Tibial artery (tissue), 4 donors: ENCODE data around the gene ISOC2.
"Not testable (repeated sequence)": the region's sequence is repeated elsewhere in the genome, so short reads cannot be mapped to it uniquely, and the experiment has no call there.

Experiments used
- DNase-seq, 2 donors: peaks; one replicate each; pipeline ENCODE4 v3.0.0-alpha.2; 2019
- H3K27ac ChIP-seq, 2 donors: fragments of 200-600 bp; sonication (generic) in 1 of 2; 1 replicate in 1 of 2; 2 replicates in 1 of 2; pipeline ENCODE4 v1.5.1; 2018 to 2019; ENCODE audit warnings: mild to moderate bottlenecking in 1 of 2
- H3K27me3 ChIP-seq, 2 donors: fragments of 200-600 bp; sonication (generic) in 1 of 2; one replicate each; pipeline versions ENCODE4 v1.5.1 to v1.6.0; 2016 to 2019
- H3K36me3 ChIP-seq, 3 donors: fragments of 200-600 bp; sonication (generic) in 2 of 3; one replicate each; pipeline ENCODE4 v1.5.1; 2016 to 2019; ENCODE audit warnings: mild to moderate bottlenecking in 2 of 3
- H3K4me1 ChIP-seq, 4 donors: fragments of 200-600 bp; sonication (generic) in 2 of 4; 1 replicate in 3 of 4; 2 replicates in 1 of 4; pipeline ENCODE4 v1.5.1; 2016 to 2019
- H3K4me3 ChIP-seq, 2 donors: fragments of 200-600 bp; sonication (generic) in 1 of 2; 1 replicate in 1 of 2; 2 replicates in 1 of 2; pipeline ENCODE4 v1.5.1; 2018 to 2019; ENCODE audit warnings: mild to moderate bottlenecking in 2 of 2
- H3K9me3 ChIP-seq, 3 donors: fragments of 200-600 bp; sonication (generic) in 1 of 3; one replicate each; pipeline ENCODE4 v1.5.1; 2016 to 2019
- CTCF ChIP-seq, 2 experiments: fragments of 200-600 bp in 1 of 2; fragments of 450-650 bp in 1 of 2; IDR thresholded peaks; one replicate each; pipeline ENCODE4 v1.5.1; 2017 to 2019; ENCODE audit warnings: antibody characterized with exemption in 2 of 2, mild to moderate bottlenecking in 1 of 2, moderate library complexity in 1 of 2
- intact Hi-C: fragments of 100-400 bp; cut with DNase I; formaldehyde crosslinking; loops from one replicate; pipeline ENCODE4 v1.15.0; 2023; ENCODE audit warnings: low total_unique reads

The ISOC2 gene

GRCh38 chr19:55426042-55426441 is 35.4 kb downstream of the ISOC2 start:
- DNase-seq, result no peak
- H3K4me3 ChIP-seq, result no peak overlapping the region
- H3K9me3 ChIP-seq, result no peaks in the 10 kb centered on the region
- intact Hi-C loops, result no loop called here
- no peak for TF ChIP-seq CTCF (IDR thresholded peaks at IDR 0.05)
- H3K27me3 ChIP-seq, result peaks cover 0 to 63% of the 10 kb centered on the region in 2 donors
- no peak overlapping the region for H3K27ac ChIP-seq
- no peaks in the 10 kb centered on the region for H3K4me1 ChIP-seq
- H3K36me3 ChIP-seq, result no peaks in the 10 kb centered on the region

- no peak overlapping the region for H3K4me3 ChIP-seq
- peaks cover 0 to 60% of the 10 kb centered on the region in 2 donors for H3K27me3 ChIP-seq
- no peaks in the 10 kb centered on the region for H3K4me1 ChIP-seq
- H3K27ac ChIP-seq, result no peak overlapping the region
- no peak for DNase-seq
- intact Hi-C loops, result no loop called here
- no peak for TF ChIP-seq CTCF (IDR thresholded peaks at IDR 0.05)
- H3K9me3 ChIP-seq, result no peaks in the 10 kb centered on the region
- H3K36me3 ChIP-seq, result no peaks in the 10 kb centered on the region
These were observed 36.9 kb downstream of the ISOC2 start for GRCh38 chr19:55424518-55424917.

- no peak for DNase-seq
- no peak overlapping the region for H3K4me3 ChIP-seq
- H3K4me1 ChIP-seq, result no peaks in the 10 kb centered on the region
- H3K27me3 ChIP-seq, result peaks cover 0 to 60% of the 10 kb centered on the region in 2 donors
- intact Hi-C loops, result no loop called here
- H3K9me3 ChIP-seq, result no peaks in the 10 kb centered on the region
- no peak overlapping the region for H3K27ac ChIP-seq
- H3K36me3 ChIP-seq, result no peaks in the 10 kb centered on the region
- no peak for TF ChIP-seq CTCF (IDR thresholded peaks at IDR 0.05)
These were observed 38.0 kb downstream of the ISOC2 start for GRCh38 chr19:55423225-55424005.

GRCh38 chr19:55421281-55421680 is 40.2 kb downstream of the ISOC2 start:
- DNase-seq, intact Hi-C loops, H3K4me1 ChIP-seq, H3K36me3 ChIP-seq, H3K27ac ChIP-seq, H3K9me3 ChIP-seq, H3K4me3 ChIP-seq: not testable (repeated sequence)
- peaks cover 0 to 56% of the 10 kb centered on the region in 2 donors for H3K27me3 ChIP-seq

- no peaks in the 10 kb centered on the region for H3K36me3 ChIP-seq
- TF ChIP-seq CTCF (IDR thresholded peaks at IDR 0.05), result no peak
- H3K4me1 ChIP-seq, result no peaks in the 10 kb centered on the region
- H3K4me3 ChIP-seq, result no peak overlapping the region
- intact Hi-C loops, result loop anchor here (10.0 kb wide), 1 partner anchor 125 kb away; no protein-coding TSS in a partner anchor
- H3K27ac ChIP-seq, result no peak overlapping the region
- peaks cover 0 to 56% of the 10 kb centered on the region in 2 donors for H3K27me3 ChIP-seq
- no peaks in the 10 kb centered on the region for H3K9me3 ChIP-seq
- DNase-seq, result no peak
These were observed 41.7 kb downstream of the ISOC2 start for GRCh38 chr19:55419624-55420236.

GRCh38 chr19:55419103-55419502 is 42.3 kb downstream of the ISOC2 start:
- Histone ChIP-seq H3K27ac (no peak overlapping the region), H3K36me3 (no peaks in the 10 kb centered on the region), H3K4me3 (no peak overlapping the region), H3K4me1 (no peaks in the 10 kb centered on the region), H3K9me3 (no peaks in the 10 kb centered on the region), H3K27me3 (peaks cover 0 to 50% of the 10 kb centered on the region in 2 donors)
- intact Hi-C loops, result loop anchor here (10.0 kb wide), 1 partner anchor 124 kb away; no protein-coding TSS in a partner anchor
- no peak for TF ChIP-seq CTCF (IDR thresholded peaks at IDR 0.05)
- no peak for DNase-seq
